Osteocyte (in vitro differentiated cells): ENCODE results near the gene POLR2J2. TPM values are rescaled to one million over a fixed set of nuclear protein-coding genes. Genes with fewer than 3 reads are reported as not detected.

Experiments used
- total RNA-seq: library from RNA; stranded (reverse); gene quantifications from 2 replicates; pipeline ENCODE4 v1.2.1, GENCODE V29; 2021

Gene POLR2J2
- total RNA-seq, 1 donor from 2014 or later: 6.5 TPM

Other genes starting within 250 kb of the POLR2J2 start
- gene ORAI2, start 238.1 kb downstream of the POLR2J2 start, total RNA-seq: 46.3 and 47.8 TPM in 2 replicates
- 11.9 and 13.9 TPM in 2 replicates for gene ALKBH4, start 206.8 kb downstream of the POLR2J2 start, total RNA-seq
- 20.1 and 22.1 TPM in 2 replicates for gene LRWD1, start 206.7 kb downstream of the POLR2J2 start, total RNA-seq
- 45.2 and 45.4 TPM in 2 replicates for gene POLR2J, start 192.7 kb downstream of the POLR2J2 start, total RNA-seq
- gene RASA4B, start 153.9 kb downstream of the POLR2J2 start, total RNA-seq: 7.4 and 11.7 TPM in 2 replicates
- 7.9 and 11.0 TPM in 2 replicates for gene UPK3BL2, start 128.0 kb downstream of the POLR2J2 start, total RNA-seq
- not detected in 2 replicates for gene SPDYE2, start 120.4 kb downstream of the POLR2J2 start, total RNA-seq
- 24.1 and 27.1 TPM in 2 replicates for gene POLR2J3, start 99.1 kb downstream of the POLR2J2 start, total RNA-seq
- gene RASA4, start 54.9 kb downstream of the POLR2J2 start, total RNA-seq: 26.1 and 27.0 TPM in 2 replicates
- 16.4 and 20.6 TPM in 2 replicates for gene UPK3BL1, start 28.9 kb downstream of the POLR2J2 start, total RNA-seq
- gene SPDYE2B, start 21.3 kb downstream of the POLR2J2 start, total RNA-seq: not detected in 2 replicates
- gene FAM185A, start 77.3 kb upstream of the POLR2J2 start, total RNA-seq: 6.8 and 7.8 TPM in 2 replicates
- gene LRRC17, start 241.3 kb upstream of the POLR2J2 start, total RNA-seq: 12.4 and 12.5 TPM in 2 replicates